ENCODE measurements around the gene RPTOR. TPM values are rescaled to one million over a fixed set of nuclear protein-coding genes. Genes with fewer than 3 reads are reported as not detected.

Gene RPTOR
- total RNA-seq, 6 donors from 2014 or later = 26.8 to 109 (median 36.8) TPM

DNA sequence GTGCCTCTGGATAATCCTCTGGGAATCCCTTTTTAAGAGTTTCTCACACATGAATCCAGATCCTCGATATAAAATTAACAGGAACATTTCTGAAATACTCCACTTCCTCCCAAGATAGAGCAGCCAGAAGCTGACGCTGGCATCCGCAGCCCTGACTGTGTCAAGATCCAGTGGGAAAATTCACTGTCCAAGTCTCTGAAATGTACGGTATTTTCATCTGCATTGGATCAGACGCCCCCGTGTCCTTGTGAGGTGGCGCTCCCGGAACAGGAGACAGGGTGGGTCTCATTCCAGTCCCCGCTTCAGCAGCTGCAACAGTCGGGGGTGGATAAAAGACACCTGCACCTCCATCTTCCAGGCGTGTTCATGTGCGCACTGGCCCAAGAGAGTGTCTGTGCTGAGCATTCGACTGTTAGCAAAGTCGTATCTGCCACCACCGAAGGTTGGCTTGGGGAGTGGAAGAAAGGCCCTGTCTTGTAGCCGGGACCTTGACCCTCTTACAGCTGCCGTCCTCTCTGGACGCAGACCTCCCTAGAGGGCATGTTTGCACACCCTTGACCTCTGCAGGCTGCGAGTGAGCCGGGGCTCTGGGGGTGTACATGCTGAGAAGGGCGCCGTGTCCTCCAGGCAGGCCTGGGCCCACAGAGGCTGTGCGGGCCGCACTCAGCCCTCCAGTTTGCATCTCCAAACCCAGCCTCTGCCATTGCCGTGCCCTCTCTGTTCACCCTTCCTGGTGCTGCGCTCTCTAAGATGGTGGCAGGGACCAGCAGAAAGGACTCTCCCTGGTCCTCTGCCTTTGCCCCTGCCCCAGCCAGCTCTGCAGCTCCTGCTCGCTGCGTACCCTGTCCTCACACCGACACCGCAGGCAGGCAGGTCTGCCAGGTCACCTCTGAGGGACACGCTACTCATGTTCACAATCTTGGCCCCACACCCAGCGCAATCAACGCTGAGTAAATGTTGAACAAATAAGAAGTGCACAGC lies 375.0 kb downstream of the RPTOR start:
- Histone ChIP-seq H3K36me3 (peaks cover 0 to 49% (median 22%) of the 10 kb centered on the region in 4 donors), H3K4me3 (no peak overlapping the region), H3K4me1 (no peaks in the 10 kb centered on the region), H3K27me3 (no peaks in the 10 kb centered on the region), H3K9me3 (no peaks in the 10 kb centered on the region), H3K27ac (no peak overlapping the region)
- 85 to 88% methylated on average over 25 to 33 of the region's 33 CpGs for WGBS, 2 donors
- TF ChIP-seq POLR2AphosphoS5 (IDR thresholded peaks at IDR 0.05) (no peak), EP300 (IDR thresholded peaks at IDR 0.05) (no peak), POLR2A (IDR thresholded peaks at IDR 0.05) (no peak)
- TF ChIP-seq, protein P1, sequence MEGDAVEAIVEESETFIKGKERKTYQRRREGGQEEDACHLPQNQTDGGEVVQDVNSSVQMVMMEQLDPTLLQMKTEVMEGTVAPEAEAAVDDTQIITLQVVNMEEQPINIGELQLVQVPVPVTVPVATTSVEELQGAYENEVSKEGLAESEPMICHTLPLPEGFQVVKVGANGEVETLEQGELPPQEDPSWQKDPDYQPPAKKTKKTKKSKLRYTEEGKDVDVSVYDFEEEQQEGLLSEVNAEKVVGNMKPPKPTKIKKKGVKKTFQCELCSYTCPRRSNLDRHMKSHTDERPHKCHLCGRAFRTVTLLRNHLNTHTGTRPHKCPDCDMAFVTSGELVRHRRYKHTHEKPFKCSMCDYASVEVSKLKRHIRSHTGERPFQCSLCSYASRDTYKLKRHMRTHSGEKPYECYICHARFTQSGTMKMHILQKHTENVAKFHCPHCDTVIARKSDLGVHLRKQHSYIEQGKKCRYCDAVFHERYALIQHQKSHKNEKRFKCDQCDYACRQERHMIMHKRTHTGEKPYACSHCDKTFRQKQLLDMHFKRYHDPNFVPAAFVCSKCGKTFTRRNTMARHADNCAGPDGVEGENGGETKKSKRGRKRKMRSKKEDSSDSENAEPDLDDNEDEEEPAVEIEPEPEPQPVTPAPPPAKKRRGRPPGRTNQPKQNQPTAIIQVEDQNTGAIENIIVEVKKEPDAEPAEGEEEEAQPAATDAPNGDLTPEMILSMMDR (IDR thresholded peaks at IDR 0.05) = no peak
- ATAC-seq (ENCODE audit: low FRiP score in 2 of 2) (no peak), DNase-seq (peak in 1 of 2 donors; percentile 70)

DNA sequence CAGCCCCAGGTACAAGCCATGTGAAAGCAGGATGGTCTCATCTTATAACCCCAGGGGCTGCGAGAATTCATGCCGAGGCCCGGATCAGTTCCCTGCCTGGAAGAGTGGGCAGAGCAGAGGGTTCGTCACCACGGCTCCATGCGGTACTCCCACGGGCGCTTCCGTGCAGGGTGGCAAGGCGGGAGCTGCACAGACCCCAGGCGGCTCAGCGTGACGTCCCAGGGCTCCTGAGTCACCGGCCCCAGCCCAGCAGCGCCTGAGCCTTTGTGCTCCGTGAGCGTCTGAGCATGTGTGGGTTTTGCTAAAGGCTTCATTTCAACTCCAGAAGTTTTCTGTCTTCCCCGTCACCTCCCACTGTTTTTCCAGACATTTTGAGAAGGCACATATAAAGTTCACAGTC lies 375.8 kb downstream of the RPTOR start:
- no peaks in the 10 kb centered on the region for H3K27me3 ChIP-seq
- peak in 1 of 2 donors; percentile 80 for DNase-seq
- TF ChIP-seq EP300 (IDR thresholded peaks at IDR 0.05) (no peak), POLR2AphosphoS5 (IDR thresholded peaks at IDR 0.05) (no peak), POLR2A (IDR thresholded peaks at IDR 0.05) (no peak)
- TF ChIP-seq, protein P1 (IDR thresholded peaks at IDR 0.05) = no peak
- H3K36me3 ChIP-seq = peaks cover 0 to 56% (median 30%) of the 10 kb centered on the region in 4 donors
- no peaks in the 10 kb centered on the region for H3K9me3 ChIP-seq
- H3K4me3 ChIP-seq = no peak overlapping the region
- H3K27ac ChIP-seq = no peak overlapping the region
- 88 to 93% methylated on average over 17 to 18 of the region's 18 CpGs for WGBS, 2 donors
- no peaks in the 10 kb centered on the region for H3K4me1 ChIP-seq
- peak in 1 of 2 donors; percentile 16 for ATAC-seq (ENCODE audit: low FRiP score in 2 of 2)

DNA sequence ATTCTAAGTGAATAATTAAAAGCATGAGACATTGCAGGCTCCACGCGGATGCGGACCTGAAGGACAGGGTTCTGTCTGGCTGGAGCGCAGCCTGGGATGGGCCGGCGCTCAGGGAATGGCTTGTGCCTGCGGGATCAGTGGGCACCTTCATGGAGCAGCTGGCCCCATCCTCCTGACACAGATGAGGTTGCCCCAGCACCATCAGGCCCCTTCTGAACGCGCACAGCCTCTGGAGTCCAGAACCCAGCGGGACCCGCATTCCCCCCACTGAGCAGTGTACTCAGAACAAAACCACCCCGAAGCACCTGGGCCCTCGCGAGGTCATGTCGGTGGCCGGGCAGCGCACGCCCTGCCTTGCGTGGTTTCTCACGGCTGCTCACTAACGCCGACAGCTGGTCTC lies 376.5 kb downstream of the RPTOR start:
- Histone ChIP-seq H3K4me1 (no peaks in the 10 kb centered on the region), H3K4me3 (no peak overlapping the region), H3K27ac (no peak overlapping the region), H3K9me3 (no peaks in the 10 kb centered on the region), H3K27me3 (no peaks in the 10 kb centered on the region), H3K36me3 (peaks cover 4 to 59% (median 35%) of the 10 kb centered on the region in 4 donors)
- ATAC-seq (ENCODE audit: low FRiP score in 2 of 2) (no peak), DNase-seq (peak in 1 of 2 donors; percentile 54)
- 96 to 97% methylated on average over 11 to 21 of the region's 22 CpGs for WGBS, 2 donors
- TF ChIP-seq EP300 (IDR thresholded peaks at IDR 0.05) = no peak

DNA sequence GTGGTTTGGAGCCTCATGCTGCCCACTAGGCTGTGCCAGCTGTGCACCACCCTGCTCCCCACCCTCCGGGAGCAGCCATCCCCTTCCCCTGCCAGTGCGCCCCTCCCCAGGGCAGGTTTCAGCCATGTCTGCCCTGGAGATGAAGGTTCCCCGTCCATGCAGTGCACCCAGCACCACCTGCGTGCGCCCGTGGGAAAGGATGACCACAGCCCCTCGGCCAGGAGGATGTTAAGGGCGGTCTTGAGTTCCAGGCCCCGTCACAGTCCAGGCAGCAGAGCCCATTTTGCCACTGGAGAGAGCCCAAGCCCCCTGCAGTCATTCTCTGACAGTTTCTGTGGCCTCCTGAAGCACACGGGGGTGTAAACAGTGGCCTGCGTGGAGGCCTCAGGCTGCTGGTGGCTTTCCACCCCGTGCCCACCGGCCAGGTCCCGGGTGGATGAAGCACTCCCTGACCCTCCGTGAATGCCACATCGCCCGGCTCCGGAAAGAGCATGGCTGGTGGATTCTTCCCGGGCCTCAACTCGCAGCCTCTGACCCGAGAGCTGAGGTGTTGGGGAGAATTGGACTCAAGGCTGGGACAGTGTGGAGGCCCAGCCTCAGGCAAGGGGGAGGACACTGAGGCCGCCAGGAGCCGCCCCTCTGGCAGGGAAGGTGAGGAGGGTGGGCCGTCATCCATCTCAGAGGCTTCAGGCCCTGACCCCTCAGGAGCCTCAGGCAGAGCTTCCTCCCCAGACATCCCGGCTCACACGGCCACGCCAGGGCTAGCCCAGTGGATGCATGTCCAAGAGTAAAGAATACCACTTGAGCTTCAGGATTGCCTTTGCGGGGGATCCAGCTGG lies 377.3 kb downstream of the RPTOR start:
- TF ChIP-seq, protein P1 (IDR thresholded peaks at IDR 0.05) = no peak
- TF ChIP-seq POLR2A (IDR thresholded peaks at IDR 0.05) (no peak), POLR2AphosphoS5 (IDR thresholded peaks at IDR 0.05) (no peak), EP300 (IDR thresholded peaks at IDR 0.05) (no peak)
- WGBS, 2 donors = 96 to 100% methylated on average over 3 to 22 of the region's 28 CpGs
- H3K36me3 ChIP-seq = peaks cover 4 to 63% (median 33%) of the 10 kb centered on the region in 4 donors
- ATAC-seq (ENCODE audit: low FRiP score in 2 of 2) = no peak
- H3K4me1 ChIP-seq = peaks cover 4 to 8% (median 6%) of the 10 kb centered on the region in 4 donors
- no peak overlapping the region for H3K4me3 ChIP-seq
- no peak overlapping the region for H3K27ac ChIP-seq
- peak in 1 of 2 donors; percentile 65 for DNase-seq
- H3K9me3 ChIP-seq = no peaks in the 10 kb centered on the region
- H3K27me3 ChIP-seq = no peaks in the 10 kb centered on the region

All from upper lobe of left lung (tissue), 6 donors.